Activated naive CD4-positive, alpha-beta T cell treated with anti-CD3 and anti-CD28 coated beads for 36 hours (primary cell): Measurements from ENCODE around the gene EPB41L4B. TPM values are rescaled to one million over a fixed set of nuclear protein-coding genes. Genes with fewer than 3 reads are reported as not detected.

Source experiments
- CTCF ChIA-PET: fragments of 350-600 bp; sonication (Branson Sonifier 250); formaldehyde crosslinking; loops from one replicate; lab custom pipeline; 2021; ENCODE audit warnings: antibody characterized with exemption; lab: Charles Lee
- DNase-seq: peaks from one replicate; pipeline ENCODE4 v3.0.0-alpha.2; 2020
- H3K27ac Mint-ChIP-seq: one replicate; pipeline ENCODE4 v1.8.0; 2021; ENCODE audit warnings: mild to moderate bottlenecking, mixed read lengths
- H3K27me3 Mint-ChIP-seq: one replicate; pipeline ENCODE4 v1.8.0; 2021; ENCODE audit warnings: low read depth, mixed read lengths
- H3K36me3 Mint-ChIP-seq: one replicate; pipeline ENCODE4 v1.8.0; 2021; ENCODE audit warnings: low read depth, mixed read lengths
- H3K4me1 Mint-ChIP-seq: one replicate; pipeline ENCODE4 v1.8.0; 2021; ENCODE audit warnings: low read depth, mixed read lengths
- H3K4me3 Mint-ChIP-seq: one replicate; pipeline ENCODE4 v1.8.0; 2021; ENCODE audit warnings: mild to moderate bottlenecking, moderate library complexity, mixed read lengths
- H3K9me3 Mint-ChIP-seq: one replicate; pipeline ENCODE4 v1.8.0; 2021; ENCODE audit warnings: mixed read lengths
- intact Hi-C: fragments of 100-400 bp; cut with micrococcal nuclease; formaldehyde crosslinking; loops from one replicate; pipeline ENCODE4 v1.15.1; 2023
- total RNA-seq, 2 experiments: library from RNA; stranded (reverse); gene quantifications; one replicate each; pipeline ENCODE4 v1.2.3, GENCODE V29; 2021

EPB41L4B gene
- total RNA-seq, 2 experiments from 2014 or later = 0.24 to 0.25 TPM

DNA sequence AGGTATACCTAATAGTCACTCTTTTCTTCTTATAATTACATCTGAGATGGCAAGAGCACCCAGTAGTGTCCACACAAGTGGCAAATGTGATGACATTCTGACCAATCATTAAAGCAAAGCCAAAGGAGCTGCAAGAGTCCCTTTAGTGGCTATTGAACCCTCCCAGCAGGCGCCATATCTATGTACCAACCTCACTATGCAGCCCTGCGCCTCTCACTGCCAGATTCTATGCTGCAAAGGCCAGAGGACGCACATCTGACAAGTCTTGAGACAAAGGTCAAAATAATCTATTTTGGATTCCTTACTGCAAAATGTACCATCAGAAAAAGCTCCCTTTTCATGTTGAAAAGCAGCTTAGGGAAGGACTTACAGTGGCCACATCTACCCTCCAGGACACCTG lies 47.0 kb downstream of the EPB41L4B start:
- CTCF ChIA-PET = no interaction called here
- no peaks in the 10 kb centered on the region for H3K36me3 Mint-ChIP-seq

DNA sequence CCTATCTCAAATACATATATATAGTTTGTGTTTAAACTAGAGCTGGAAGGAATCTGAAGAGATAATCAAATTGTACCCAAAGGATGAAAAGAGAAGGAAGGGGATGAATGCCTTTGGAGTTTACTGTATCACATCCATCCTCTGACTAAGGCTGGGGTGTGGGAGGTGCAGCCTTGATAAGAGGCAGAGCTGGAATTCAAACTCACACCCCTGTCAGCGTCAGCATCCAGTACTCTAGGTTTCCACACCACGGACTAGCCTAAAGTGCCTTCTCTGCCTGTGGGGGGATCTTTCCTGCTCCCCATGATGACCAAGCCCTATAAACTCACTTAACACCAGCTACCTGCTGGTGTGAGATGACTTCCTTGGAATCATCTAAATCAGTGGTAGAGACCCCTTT lies 48.1 kb downstream of the EPB41L4B start:
- Mint-ChIP-seq H3K4me1 (no peaks in the 10 kb centered on the region), H3K27ac (no peak overlapping the region), H3K27me3 (peaks cover 11% of the 10 kb centered on the region), H3K36me3 (no peaks in the 10 kb centered on the region), H3K9me3 (no peaks in the 10 kb centered on the region), H3K4me3 (no peak overlapping the region)
- CTCF ChIA-PET = no interaction called here
- DNase-seq = no peak
- intact Hi-C loops = no loop called here

More for the DNA sequence above, 47.0 kb downstream of the EPB41L4B start:
- DNase-seq = no peak
- Mint-ChIP-seq H3K27me3 (peaks cover 17% of the 10 kb centered on the region), H3K27ac (no peak overlapping the region), H3K4me1 (no peaks in the 10 kb centered on the region), H3K9me3 (no peaks in the 10 kb centered on the region), H3K4me3 (no peak overlapping the region)
- intact Hi-C loops = no loop called here

DNA sequence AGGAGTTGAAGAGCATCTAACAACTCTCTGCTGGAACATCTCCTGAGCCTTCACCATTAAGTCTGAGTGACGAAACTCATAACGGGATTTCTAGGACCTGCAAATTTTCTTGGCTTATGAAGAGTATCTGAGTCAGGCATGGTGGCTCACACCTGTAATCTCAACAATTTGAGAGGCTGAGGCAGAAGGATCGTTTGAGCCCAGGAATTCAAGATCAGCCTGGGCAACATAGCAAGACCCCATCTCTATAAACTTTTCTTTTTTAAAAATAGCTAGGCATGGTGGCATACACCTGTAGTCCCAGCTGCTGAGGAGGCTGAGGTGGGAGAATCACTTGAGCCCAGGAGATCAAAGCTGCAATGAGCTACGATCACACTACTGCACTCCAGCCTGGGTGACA lies 48.8 kb downstream of the EPB41L4B start:
- H3K36me3 Mint-ChIP-seq = no peaks in the 10 kb centered on the region
- CTCF ChIA-PET = interaction anchor here (0.6 kb wide), 1 partner anchor 650 kb away, joined by 3 read pairs; no protein-coding TSS in a partner anchor
- H3K4me3 Mint-ChIP-seq = no peak overlapping the region
- intact Hi-C loops = no loop called here
- no peak overlapping the region for H3K27ac Mint-ChIP-seq
- DNase-seq = no peak
- no peaks in the 10 kb centered on the region for H3K4me1 Mint-ChIP-seq
- H3K9me3 Mint-ChIP-seq = peaks cover 3% of the 10 kb centered on the region
- H3K27me3 Mint-ChIP-seq = peaks cover 6% of the 10 kb centered on the region

DNA sequence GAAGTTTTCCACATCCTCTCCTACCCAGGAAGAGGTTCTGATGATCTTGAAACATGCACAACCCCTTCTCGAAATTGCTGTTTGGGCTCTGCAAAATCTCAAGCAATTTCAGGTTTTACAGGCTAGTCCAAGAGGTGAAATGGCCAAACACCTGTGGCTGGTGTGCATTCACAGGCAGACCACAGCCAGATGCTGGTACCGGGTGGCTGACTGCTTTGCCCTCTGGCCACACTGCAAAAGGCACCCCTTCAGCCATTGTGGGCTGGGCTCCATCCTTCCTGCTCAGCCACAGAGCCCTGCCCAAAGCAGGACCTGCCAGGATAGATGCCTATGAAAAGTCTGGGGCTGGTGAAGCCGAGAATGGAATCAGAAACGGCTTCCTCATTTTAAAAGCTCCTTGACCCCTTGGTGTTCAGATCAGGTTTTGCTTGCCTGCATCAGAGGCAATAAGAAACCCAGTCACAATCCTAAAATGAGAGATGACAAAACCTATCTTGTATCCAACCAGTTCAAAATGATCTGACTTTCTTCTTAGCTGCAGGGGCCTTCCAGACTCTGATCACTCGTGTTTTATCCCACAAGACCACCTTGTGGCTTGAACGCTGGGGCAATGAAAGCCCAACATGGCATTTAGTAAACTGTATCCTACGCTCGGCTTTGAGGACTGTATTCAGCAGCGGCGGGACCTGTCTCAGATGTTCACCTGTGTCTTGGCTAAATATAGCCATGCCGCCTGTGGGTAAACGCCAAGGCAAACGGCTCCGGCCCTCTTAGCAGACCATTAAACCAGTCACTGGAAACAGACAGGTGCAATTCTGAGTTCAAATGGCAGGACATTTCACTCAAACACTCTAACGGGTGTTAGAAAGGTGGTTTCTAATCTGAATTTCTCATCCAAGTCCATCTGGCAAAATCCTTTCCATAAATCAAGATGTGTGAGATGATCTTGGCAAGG lies 49.6 kb downstream of the EPB41L4B start:
- Mint-ChIP-seq H3K27ac (no peak overlapping the region), H3K27me3 (peaks cover 3% of the 10 kb centered on the region), H3K4me1 (no peaks in the 10 kb centered on the region), H3K9me3 (peaks cover 3% of the 10 kb centered on the region), H3K4me3 (no peak overlapping the region), H3K36me3 (no peaks in the 10 kb centered on the region)
- intact Hi-C loops = no loop called here
- CTCF ChIA-PET = interaction anchor here (0.6 kb wide), 1 partner anchor 650 kb away, joined by 3 read pairs; no protein-coding TSS in a partner anchor
- no peak for DNase-seq

DNA sequence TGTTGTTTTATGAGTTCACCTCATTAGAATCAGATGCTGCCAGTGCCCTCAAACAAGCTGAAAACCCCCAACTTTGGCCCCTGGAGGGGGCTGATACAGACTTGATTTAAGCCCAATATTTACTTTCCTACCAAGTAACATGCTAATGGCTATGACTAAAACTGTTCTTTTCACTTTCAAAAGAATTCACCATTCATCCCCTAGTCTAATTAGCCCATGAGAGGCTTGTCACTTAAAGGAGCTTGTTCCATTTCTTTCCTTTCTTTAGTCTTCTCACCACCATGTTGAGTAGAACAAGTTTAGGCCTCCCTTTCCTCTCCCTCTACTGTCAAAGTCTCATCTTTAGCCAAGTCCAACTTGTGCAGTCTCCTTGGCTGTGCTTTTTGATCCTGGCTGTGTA lies 50.4 kb downstream of the EPB41L4B start:
- peaks cover 3% of the 10 kb centered on the region for H3K9me3 Mint-ChIP-seq
- H3K4me3 Mint-ChIP-seq = no peak overlapping the region
- H3K27me3 Mint-ChIP-seq = peaks cover 1% of the 10 kb centered on the region
- no peak for DNase-seq
- CTCF ChIA-PET = no interaction called here
- H3K4me1 Mint-ChIP-seq = no peaks in the 10 kb centered on the region
- no peak overlapping the region for H3K27ac Mint-ChIP-seq
- H3K36me3 Mint-ChIP-seq = no peaks in the 10 kb centered on the region
- intact Hi-C loops = no loop called here

DNA sequence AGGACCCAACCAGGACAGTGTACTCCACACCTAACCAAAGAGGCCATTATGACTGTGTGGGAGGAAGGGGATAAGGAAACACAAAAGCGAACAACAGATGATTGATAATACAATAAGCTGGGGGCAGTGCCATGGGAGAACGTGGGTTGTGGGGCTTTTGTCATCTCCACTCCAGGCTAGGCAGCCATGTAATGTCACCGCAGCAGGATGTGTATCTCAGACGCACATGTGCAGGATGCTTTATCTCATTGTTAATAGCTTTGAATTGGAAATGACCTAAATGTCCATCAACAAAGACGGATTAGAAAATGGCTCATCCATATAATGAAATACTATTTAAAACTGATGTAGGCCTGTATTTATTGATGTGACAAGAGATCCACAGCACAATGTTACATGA lies 51.0 kb downstream of the EPB41L4B start:
- Mint-ChIP-seq H3K4me1 (no peaks in the 10 kb centered on the region), H3K36me3 (no peaks in the 10 kb centered on the region), H3K27ac (no peak overlapping the region), H3K4me3 (no peak overlapping the region), H3K9me3 (peaks cover 3% of the 10 kb centered on the region), H3K27me3 (no peaks in the 10 kb centered on the region)
- intact Hi-C loops = no loop called here
- CTCF ChIA-PET = no interaction called here
- DNase-seq = no peak

DNA sequence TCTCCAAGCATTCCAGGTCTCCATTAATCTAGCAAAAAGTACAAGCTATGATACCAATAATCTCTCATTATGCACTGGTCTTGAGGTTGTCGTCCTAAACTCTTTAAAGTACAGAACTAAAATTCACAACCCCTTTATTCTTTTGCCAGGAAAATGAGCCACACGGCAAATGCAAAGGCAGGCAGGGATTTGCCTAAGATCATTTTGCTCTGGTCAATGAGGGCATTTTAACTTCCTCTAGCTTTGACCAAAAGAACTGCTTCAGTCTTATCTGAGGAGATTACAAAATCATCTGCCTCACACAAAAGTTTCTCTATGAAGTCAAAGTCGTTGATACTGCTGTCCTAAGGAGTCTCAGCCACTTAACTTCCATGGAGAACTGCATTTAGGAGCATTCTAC lies 51.8 kb downstream of the EPB41L4B start:
- H3K27me3 Mint-ChIP-seq = no peaks in the 10 kb centered on the region
- peaks cover 3% of the 10 kb centered on the region for H3K9me3 Mint-ChIP-seq
- no peak for DNase-seq
- H3K27ac Mint-ChIP-seq = no peak overlapping the region
- H3K4me3 Mint-ChIP-seq = no peak overlapping the region
- H3K4me1 Mint-ChIP-seq = no peaks in the 10 kb centered on the region
- no peaks in the 10 kb centered on the region for H3K36me3 Mint-ChIP-seq
- CTCF ChIA-PET = no interaction called here
- intact Hi-C loops = no loop called here

DNA sequence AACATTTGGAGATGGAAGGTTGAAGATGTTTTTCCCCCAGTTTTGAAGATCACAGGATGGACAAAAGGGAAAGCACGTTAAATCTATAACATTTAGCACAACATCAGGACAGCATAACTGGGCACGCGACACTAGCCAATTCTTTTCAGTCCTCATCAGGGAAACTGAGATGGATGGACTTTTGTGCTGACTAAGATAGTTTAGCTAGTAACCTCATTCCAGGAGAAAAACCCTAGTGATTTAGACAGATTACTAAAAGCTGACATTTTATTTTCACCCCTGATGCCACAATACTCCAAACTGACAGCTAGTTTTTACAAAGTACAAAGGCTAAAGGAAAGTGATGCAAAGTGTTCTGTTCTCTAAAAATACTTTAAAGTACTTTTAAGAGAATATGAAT lies 53.3 kb downstream of the EPB41L4B start:
- no peak for DNase-seq
- peaks cover 2% of the 10 kb centered on the region for H3K27me3 Mint-ChIP-seq
- H3K4me1 Mint-ChIP-seq = no peaks in the 10 kb centered on the region
- no peak overlapping the region for H3K4me3 Mint-ChIP-seq
- H3K27ac Mint-ChIP-seq = no peak overlapping the region
- CTCF ChIA-PET = interaction anchor here (0.5 kb wide), 1 partner anchor 62 kb away, joined by 7 read pairs; no protein-coding TSS in a partner anchor
- intact Hi-C loops = no loop called here
- peaks cover 3% of the 10 kb centered on the region for H3K9me3 Mint-ChIP-seq
- H3K36me3 Mint-ChIP-seq = no peaks in the 10 kb centered on the region

DNA sequence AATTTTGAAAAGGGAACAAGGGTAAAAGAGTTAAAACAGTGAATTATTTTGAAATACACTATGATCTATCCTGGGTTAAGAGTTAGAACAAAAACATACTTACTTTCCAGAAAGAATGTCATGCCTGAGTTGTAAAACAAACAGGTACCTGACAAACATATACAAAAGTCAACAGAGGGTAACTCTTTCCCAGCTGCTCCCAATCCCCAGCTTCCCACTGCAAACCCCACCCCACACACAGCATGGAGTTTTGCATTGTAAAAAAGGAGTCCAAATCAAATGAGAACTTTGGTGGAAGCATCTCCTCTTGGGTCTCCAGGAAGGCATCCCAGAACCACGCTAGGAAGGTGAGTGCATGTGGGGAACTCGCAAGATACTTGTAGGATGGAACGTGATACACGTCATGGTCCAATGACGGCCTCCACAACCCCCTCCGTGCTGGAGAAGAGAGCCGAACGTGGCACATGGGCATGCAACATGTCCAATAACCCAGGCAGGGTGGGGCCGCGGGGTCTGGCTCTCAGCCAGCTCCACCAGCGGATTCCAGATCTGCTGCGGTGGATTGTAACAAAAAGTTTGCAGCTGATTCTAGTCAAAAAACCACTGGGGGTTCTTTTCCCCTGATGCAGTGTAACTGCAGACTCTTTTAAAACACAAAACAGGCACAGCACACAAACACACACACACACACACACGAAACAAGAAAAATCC lies 55.8 kb downstream of the EPB41L4B start:
- intact Hi-C loops = no loop called here
- Mint-ChIP-seq H3K4me3 (no peak overlapping the region), H3K27me3 (peaks cover 2% of the 10 kb centered on the region), H3K36me3 (no peaks in the 10 kb centered on the region), H3K9me3 (peaks cover 3% of the 10 kb centered on the region), H3K4me1 (no peaks in the 10 kb centered on the region), H3K27ac (no peak overlapping the region)
- CTCF ChIA-PET = interaction anchor here (0.7 kb wide), 1 partner anchor 906 kb away, joined by 3 read pairs; no protein-coding TSS in a partner anchor
- DNase-seq = no peak

DNA sequence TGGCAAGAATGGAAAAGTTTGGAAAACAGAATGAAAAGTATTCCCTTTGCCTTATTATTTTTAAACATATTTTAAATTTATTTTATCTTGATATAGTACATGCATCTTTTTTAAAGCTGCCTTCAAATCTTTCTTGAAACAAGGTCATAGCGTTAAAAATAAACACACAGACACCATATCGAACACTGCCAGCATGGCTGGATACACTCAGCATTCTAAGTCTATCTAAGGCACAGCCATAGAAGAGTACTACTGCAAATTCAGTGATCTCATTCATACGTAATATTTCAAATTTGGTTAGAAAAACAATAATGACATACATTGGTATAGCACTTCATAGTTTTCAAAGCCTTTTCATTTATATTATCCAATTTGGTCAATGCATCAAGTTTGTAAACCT lies 57.5 kb downstream of the EPB41L4B start:
- H3K27ac Mint-ChIP-seq = no peak overlapping the region
- intact Hi-C loops = no loop called here

DNA sequence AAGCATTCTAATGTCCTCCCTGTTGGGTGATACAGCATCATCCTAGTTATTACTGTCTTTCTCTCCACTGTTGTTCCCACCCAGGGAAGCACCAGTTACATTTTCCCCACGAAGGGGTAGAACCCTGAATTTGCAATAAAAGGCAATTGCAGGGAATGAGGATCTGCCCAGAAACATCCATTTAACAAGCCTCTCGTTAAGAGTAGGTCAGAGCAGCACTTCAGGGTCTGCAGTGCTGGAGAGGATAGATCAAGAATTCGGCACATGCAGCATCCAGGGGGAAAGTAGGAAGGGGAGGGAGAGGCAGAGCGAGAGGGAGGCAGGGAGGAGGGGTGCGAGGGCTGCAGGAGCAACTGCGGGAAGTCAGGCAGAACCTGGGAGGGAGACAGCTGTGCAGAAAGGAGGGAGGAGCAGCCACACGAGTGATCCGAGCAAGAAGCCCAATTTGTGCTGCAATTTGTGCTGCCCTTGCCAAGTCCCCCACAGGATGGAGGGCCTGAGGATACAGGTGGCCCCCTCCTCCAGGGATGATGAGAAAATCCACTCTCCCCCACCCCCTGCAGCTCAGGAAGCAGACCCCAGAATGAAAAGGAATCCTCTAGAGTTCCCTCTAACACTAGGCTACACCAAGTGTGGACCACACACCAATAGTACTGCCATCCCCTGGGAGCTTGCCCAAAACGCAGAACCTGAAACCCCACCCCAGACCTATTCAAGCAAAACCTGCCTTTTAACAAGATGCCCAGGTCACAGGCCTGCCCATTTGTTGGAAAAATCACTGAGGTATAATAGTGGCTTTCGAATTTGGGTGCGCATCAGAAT lies 62.2 kb downstream of the EPB41L4B start:
- no peak for DNase-seq
- Mint-ChIP-seq H3K36me3 (no peaks in the 10 kb centered on the region), H3K4me1 (no peaks in the 10 kb centered on the region), H3K27me3 (peaks cover under 1% of the 10 kb centered on the region), H3K4me3 (no peak overlapping the region), H3K9me3 (no peaks in the 10 kb centered on the region), H3K27ac (no peak overlapping the region)
- intact Hi-C loops = no loop called here
- CTCF ChIA-PET = interaction anchor here (0.9 kb wide), 1 partner anchor 81 kb away, joined by 3 read pairs; no protein-coding TSS in a partner anchor

More for the DNA sequence above, 57.5 kb downstream of the EPB41L4B start:
- peaks cover 2% of the 10 kb centered on the region for H3K27me3 Mint-ChIP-seq
- no peak for DNase-seq
- CTCF ChIA-PET = no interaction called here
- no peak overlapping the region for H3K4me3 Mint-ChIP-seq
- peaks cover 3% of the 10 kb centered on the region for H3K9me3 Mint-ChIP-seq
- no peaks in the 10 kb centered on the region for H3K36me3 Mint-ChIP-seq
- no peaks in the 10 kb centered on the region for H3K4me1 Mint-ChIP-seq

DNA sequence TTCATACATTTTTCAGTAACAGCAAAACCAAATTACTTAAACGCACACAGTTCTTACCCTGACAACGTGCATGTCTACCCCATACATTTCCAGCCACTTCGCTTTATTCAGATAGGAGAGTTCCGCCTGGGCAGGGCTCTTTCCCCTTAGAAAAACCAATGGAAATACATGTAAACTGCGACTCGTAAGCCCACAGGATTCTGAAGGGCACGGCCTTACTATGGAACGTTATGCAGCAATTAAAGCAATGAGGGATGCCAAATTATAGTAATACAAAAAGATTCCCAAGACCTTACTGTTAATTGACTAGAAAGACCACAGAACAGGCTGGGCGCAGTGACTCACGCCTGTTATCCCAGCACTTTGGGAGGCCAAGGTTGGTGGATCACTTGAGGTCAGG lies 64.5 kb downstream of the EPB41L4B start:
- H3K9me3 Mint-ChIP-seq = no peaks in the 10 kb centered on the region
- no peaks in the 10 kb centered on the region for H3K36me3 Mint-ChIP-seq
- H3K4me1 Mint-ChIP-seq = no peaks in the 10 kb centered on the region
- intact Hi-C loops = no loop called here
- H3K27ac Mint-ChIP-seq = no peak overlapping the region
- CTCF ChIA-PET = no interaction called here
- H3K4me3 Mint-ChIP-seq = no peak overlapping the region
- H3K27me3 Mint-ChIP-seq = no peaks in the 10 kb centered on the region
- no peak for DNase-seq
